Mesenchymal stem cell (in vitro differentiated cells and primary cell): Measurements from ENCODE around the gene RAET1L.
"Not testable (repeated sequence)": the region's sequence is repeated elsewhere in the genome, so short reads cannot be mapped to it uniquely, and the experiment has no call there.

Experiments used
- DNase-seq: peaks from one replicate; pipeline ENCODE4 v3.0.0-alpha.2; 2013
- H2AFZ ChIP-seq: one replicate; pipeline ENCODE4 v1.6.1; 2013; ENCODE audit warnings: low read depth, mild to moderate bottlenecking, control low read depth, inconsistent platforms, low read length, moderate library complexity
- H2AK5ac ChIP-seq: 2 replicates; pipeline ENCODE4 v1.6.1; 2013; ENCODE audit warnings: low read length, moderate library complexity, mild to moderate bottlenecking, inconsistent platforms; ENCODE audit not compliant: severe bottlenecking
- H2BK120ac ChIP-seq: one replicate; pipeline ENCODE4 v1.6.1; 2013; ENCODE audit warnings: low read depth, mild to moderate bottlenecking, inconsistent platforms, low read length, moderate library complexity
- H2BK12ac ChIP-seq, 2 experiments: one replicate each; pipeline ENCODE4 v1.6.1; 2013; ENCODE audit warnings: inconsistent platforms in 2 of 2, low read length in 2 of 2, mild to moderate bottlenecking in 2 of 2, moderate library complexity in 2 of 2, control low read depth in 1 of 2
- H2BK15ac ChIP-seq: one replicate; pipeline ENCODE4 v1.6.1; 2013; ENCODE audit warnings: mild to moderate bottlenecking, low read depth, inconsistent platforms; ENCODE audit not compliant: poor library complexity, severe bottlenecking
- H2BK5ac ChIP-seq: 2 replicates; pipeline ENCODE4 v1.6.1; 2013; ENCODE audit warnings: low read depth, mild to moderate bottlenecking, low read length, control low read depth, inconsistent platforms; ENCODE audit not compliant: poor library complexity, severe bottlenecking
- H3K14ac ChIP-seq, 2 experiments: one replicate each; pipeline ENCODE4 v1.6.1; 2013; ENCODE audit warnings: inconsistent platforms in 2 of 2, low read length in 2 of 2, control low read depth in 1 of 2, mild to moderate bottlenecking in 1 of 2, moderate library complexity in 1 of 2
- H3K18ac ChIP-seq, 2 experiments: one replicate each; pipeline ENCODE4 v1.6.1; 2013; ENCODE audit warnings: inconsistent platforms in 2 of 2, low read length in 2 of 2, control low read depth in 1 of 2, low read depth in 1 of 2, mild to moderate bottlenecking in 1 of 2
- H3K23ac ChIP-seq, 2 experiments: one replicate each; pipeline ENCODE4 v1.6.1; 2013; ENCODE audit warnings: inconsistent platforms in 2 of 2, low read length in 2 of 2, mild to moderate bottlenecking in 2 of 2, moderate library complexity in 2 of 2, control low read depth in 1 of 2
- H3K27ac ChIP-seq: 2 replicates; pipeline ENCODE4 v1.5.1; 2013; ENCODE audit warnings: mild to moderate bottlenecking, moderate library complexity, low read length, control low read depth, inconsistent platforms; ENCODE audit not compliant: poor library complexity, severe bottlenecking
- H3K27me3 ChIP-seq, 2 experiments: 2 replicates each; pipeline versions ENCODE4 v1.6.1 to v1.7.0; 2013; ENCODE audit warnings: low read length in 2 of 2, mild to moderate bottlenecking in 2 of 2, moderate library complexity in 2 of 2, control low read depth in 1 of 2, inconsistent platforms in 1 of 2; ENCODE audit not compliant: control insufficient read depth in 1 of 2, insufficient read depth in 1 of 2
- H3K36me3 ChIP-seq, 2 experiments: 2 replicates each; pipeline versions ENCODE4 v1.6.1 to v1.7.0; 2013; ENCODE audit warnings: low read length in 2 of 2, control low read depth in 1 of 2, inconsistent platforms in 1 of 2, low read depth in 1 of 2, mild to moderate bottlenecking in 1 of 2; ENCODE audit not compliant: insufficient read depth in 2 of 2, control insufficient read depth in 1 of 2
- H3K4ac ChIP-seq, 2 experiments: one replicate each; pipeline ENCODE4 v1.6.1; 2013; ENCODE audit warnings: inconsistent platforms in 2 of 2, low read length in 2 of 2, mild to moderate bottlenecking in 2 of 2, moderate library complexity in 2 of 2, control low read depth in 1 of 2, low read depth in 1 of 2
- H3K4me1 ChIP-seq: 2 replicates; pipeline ENCODE4 v1.6.1; 2013; ENCODE audit warnings: low read depth, low read length, control low read depth; ENCODE audit not compliant: control insufficient read depth, insufficient read depth
- H3K4me2 ChIP-seq: 2 replicates; pipeline ENCODE4 v1.6.1; 2013; ENCODE audit warnings: low read length, mild to moderate bottlenecking, inconsistent platforms; ENCODE audit not compliant: poor library complexity, severe bottlenecking
- H3K4me3 ChIP-seq, 2 experiments: 2 replicates each; pipeline versions ENCODE4 v1.5.1 to v1.7.0; 2013; ENCODE audit warnings: low read length in 2 of 2, mild to moderate bottlenecking in 2 of 2, control low read depth in 1 of 2, low read depth in 1 of 2; ENCODE audit not compliant: insufficient read depth in 1 of 2
- H3K79me1 ChIP-seq: replicated peaks from 2 replicates; pipeline ENCODE4 v1.6.1; 2013; ENCODE audit warnings: mild to moderate bottlenecking, control low read depth, low read length, inconsistent platforms; ENCODE audit not compliant: poor library complexity, severe bottlenecking
- H3K9ac ChIP-seq: 2 replicates; pipeline ENCODE4 v1.7.0; 2013; ENCODE audit warnings: mild to moderate bottlenecking, low read length, moderate library complexity
- H3K9me3 ChIP-seq: 2 replicates; pipeline ENCODE4 v1.7.0; 2013; ENCODE audit warnings: mild to moderate bottlenecking, low read length; ENCODE audit not compliant: control insufficient read depth
- H4K8ac ChIP-seq: one replicate; pipeline ENCODE4 v1.6.1; 2013; ENCODE audit warnings: inconsistent platforms, mild to moderate bottlenecking, low read length, moderate library complexity
- H4K91ac ChIP-seq: one replicate; pipeline ENCODE4 v1.6.1; 2013; ENCODE audit warnings: mild to moderate bottlenecking, low read length, inconsistent platforms
- WGBS: methylation state at CpG from one replicate; pipeline ENCODE4 v1.1.7; 2013; ENCODE audit warnings: mixed read lengths; 5-methylcytosine and 5-hydroxymethylcytosine counted together

The RAET1L gene

DNA sequence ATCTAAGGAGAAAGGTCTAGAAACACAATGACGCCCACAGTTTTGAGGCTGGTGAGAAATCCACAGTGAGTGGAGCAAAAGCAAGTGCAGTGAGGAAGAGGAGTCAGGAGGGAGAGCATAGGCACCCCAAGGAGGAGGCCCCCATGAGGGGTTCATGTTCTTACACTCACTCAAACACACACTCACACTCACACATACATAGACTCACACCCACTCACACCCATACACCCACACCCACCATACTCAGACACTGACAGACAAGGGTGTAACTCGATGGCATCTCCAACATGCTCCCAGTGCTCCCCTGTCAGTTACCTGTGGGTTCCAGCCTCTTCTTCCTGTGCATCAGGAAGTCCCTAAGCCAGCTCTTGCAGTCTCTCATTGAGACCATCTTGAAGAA lies 39.8 kb upstream of the RAET1L start:
- Histone ChIP-seq H3K4me2 (no peak overlapping the region), H3K36me3 (peaks cover 11 to 19% of the 10 kb centered on the region in 2 experiments), H2BK120ac (no peak overlapping the region), H3K9ac (no peak overlapping the region), H3K23ac (no peak overlapping the region), H3K4me3 (no peak overlapping the region), H2BK15ac (no peak overlapping the region), H3K27me3 (no peaks in the 10 kb centered on the region), H4K8ac (no peak overlapping the region), H4K91ac (no peak overlapping the region), H3K79me1 (peaks cover 4% of the 10 kb centered on the region), H3K9me3 (no peaks in the 10 kb centered on the region), H2BK5ac (no peak overlapping the region), H2BK12ac (no peak overlapping the region), H3K4ac (no peak overlapping the region), H2AFZ (no peak overlapping the region), H3K14ac (no peak overlapping the region), H3K27ac (no peak overlapping the region), H3K18ac (no peak overlapping the region), H2AK5ac (no peak overlapping the region), H3K4me1 (peaks cover 5% of the 10 kb centered on the region)
- no peak for DNase-seq
- 89% methylated on average over 1 of the region's 2 CpGs for WGBS

DNA sequence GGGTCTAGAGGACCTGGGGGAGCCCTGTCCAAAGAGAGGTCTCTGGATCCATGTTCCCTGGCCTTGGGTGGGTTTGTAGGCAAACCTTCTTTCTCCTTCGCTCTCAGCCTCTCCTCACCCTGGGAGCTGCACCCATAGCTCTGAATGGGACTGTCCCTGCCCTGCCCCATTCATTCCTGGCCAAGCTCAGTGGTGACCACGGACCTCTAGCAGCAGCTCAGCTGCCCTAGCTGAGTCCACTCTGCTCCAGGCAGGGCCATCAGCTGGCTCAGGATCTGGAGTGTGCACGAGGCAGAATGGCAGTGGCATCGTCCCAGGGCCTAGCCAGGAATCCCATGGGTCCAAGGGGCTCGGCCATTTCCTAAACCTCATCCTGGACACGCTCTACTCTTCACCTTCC lies 38.3 kb upstream of the RAET1L start:
- no peak overlapping the region for H2BK120ac ChIP-seq
- no peak overlapping the region for H4K8ac ChIP-seq
- no peak for DNase-seq
- no peak overlapping the region for H2BK12ac ChIP-seq
- no peak overlapping the region for H3K18ac ChIP-seq
- no peak overlapping the region for H2BK5ac ChIP-seq
- peaks cover 4% of the 10 kb centered on the region for H3K79me1 ChIP-seq
- H3K4me2 ChIP-seq = no peak overlapping the region
- no peak overlapping the region for H3K27ac ChIP-seq
- WGBS = 93% methylated on average over 6 of the region's 6 CpGs
- H3K4me1 ChIP-seq = peaks cover 3% of the 10 kb centered on the region
- no peak overlapping the region for H2BK15ac ChIP-seq
- H3K14ac ChIP-seq = no peak overlapping the region
- no peak overlapping the region for H3K4me3 ChIP-seq
- H3K27me3 ChIP-seq = peaks cover 0 to 5% of the 10 kb centered on the region in 2 experiments
- H4K91ac ChIP-seq = no peak overlapping the region
- no peaks in the 10 kb centered on the region for H3K9me3 ChIP-seq
- peaks cover 11 to 19% of the 10 kb centered on the region in 2 experiments for H3K36me3 ChIP-seq
- no peak overlapping the region for H3K9ac ChIP-seq
- H3K23ac ChIP-seq = no peak overlapping the region
- H2AK5ac ChIP-seq = no peak overlapping the region
- H2AFZ ChIP-seq = no peak overlapping the region
- H3K4ac ChIP-seq = no peak overlapping the region

DNA sequence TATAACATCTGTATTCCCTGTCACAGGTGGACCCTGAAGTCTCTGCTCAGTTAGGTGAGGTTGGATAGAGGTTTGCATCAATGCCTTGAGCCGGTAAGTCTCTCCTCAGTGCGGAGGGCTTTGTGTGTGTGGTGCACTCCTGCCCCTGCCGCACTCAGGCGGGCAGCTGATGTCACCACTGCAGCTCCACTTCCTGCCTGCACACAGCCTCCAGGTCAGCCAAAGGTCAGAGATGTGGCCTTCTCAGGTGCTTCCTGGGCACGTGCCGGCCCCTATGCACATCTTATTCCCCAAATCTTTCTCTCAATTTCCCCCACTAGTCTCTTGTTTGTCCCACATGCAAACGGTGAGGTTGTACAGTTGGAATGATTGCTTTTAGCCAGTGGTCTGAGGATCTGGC lies 34.6 kb upstream of the RAET1L start:
- H4K91ac ChIP-seq, H3K27ac ChIP-seq, H2BK12ac ChIP-seq, H2BK15ac ChIP-seq, H2BK120ac ChIP-seq, H2BK5ac ChIP-seq, H3K18ac ChIP-seq, H3K9ac ChIP-seq, DNase-seq, H3K9me3 ChIP-seq, H3K4me1 ChIP-seq, H3K23ac ChIP-seq, H3K4me2 ChIP-seq, H2AFZ ChIP-seq, H3K79me1 ChIP-seq, H3K4ac ChIP-seq, H4K8ac ChIP-seq, H3K14ac ChIP-seq, H3K4me3 ChIP-seq, H2AK5ac ChIP-seq: not testable (repeated sequence)
- Histone ChIP-seq H3K36me3 (peaks cover 7 to 13% of the 10 kb centered on the region in 2 experiments), H3K27me3 (peaks cover 7 to 38% of the 10 kb centered on the region in 2 experiments)
- 96% methylated on average over 5 of the region's 7 CpGs for WGBS

DNA sequence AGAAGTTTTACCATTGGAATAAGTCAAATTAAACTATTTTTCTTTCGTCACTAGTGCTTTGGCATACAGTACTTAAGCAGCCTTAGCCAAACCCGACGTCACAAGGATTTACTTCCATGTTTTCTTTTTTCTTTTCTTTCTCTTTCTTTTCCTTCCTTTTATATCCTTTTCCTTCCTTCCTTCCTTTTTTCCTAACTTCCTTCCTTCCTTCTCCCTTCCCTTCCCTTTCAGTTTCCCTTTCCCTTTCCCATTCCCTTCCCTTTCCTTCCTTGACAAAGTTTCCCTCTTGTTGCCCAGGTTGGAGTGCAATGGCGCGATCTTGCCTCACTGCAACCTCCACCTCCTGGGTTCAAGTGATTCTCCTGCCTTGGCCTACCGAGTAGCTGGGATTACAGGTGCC lies 33.7 kb upstream of the RAET1L start:
- Histone ChIP-seq H2BK15ac (no peak overlapping the region), H3K27ac (no peak overlapping the region), H2BK12ac (no peak overlapping the region), H3K9ac (no peak overlapping the region), H3K18ac (no peak overlapping the region), H3K79me1 (no peaks in the 10 kb centered on the region), H3K14ac (no peak overlapping the region), H3K36me3 (peaks cover 0 to 6% of the 10 kb centered on the region in 2 experiments), H2BK5ac (no peak overlapping the region), H4K8ac (no peak overlapping the region), H3K23ac (no peak overlapping the region), H2AK5ac (no peak overlapping the region), H2AFZ (no peak overlapping the region), H3K4me1 (no peaks in the 10 kb centered on the region), H3K9me3 (no peaks in the 10 kb centered on the region), H4K91ac (no peak overlapping the region), H2BK120ac (no peak overlapping the region), H3K27me3 (peaks cover 17 to 48% of the 10 kb centered on the region in 2 experiments), H3K4me3 (no peak overlapping the region), H3K4ac (no peak overlapping the region), H3K4me2 (no peak overlapping the region)
- 96% methylated on average over 6 of the region's 6 CpGs for WGBS
- no peak for DNase-seq
